Measurements from ENCODE around the gene KDM4F.
"Not testable (repeated sequence)": the region's sequence is repeated elsewhere in the genome, so short reads cannot be mapped to it uniquely, and the experiment has no call there.

The KDM4F gene

DNA sequence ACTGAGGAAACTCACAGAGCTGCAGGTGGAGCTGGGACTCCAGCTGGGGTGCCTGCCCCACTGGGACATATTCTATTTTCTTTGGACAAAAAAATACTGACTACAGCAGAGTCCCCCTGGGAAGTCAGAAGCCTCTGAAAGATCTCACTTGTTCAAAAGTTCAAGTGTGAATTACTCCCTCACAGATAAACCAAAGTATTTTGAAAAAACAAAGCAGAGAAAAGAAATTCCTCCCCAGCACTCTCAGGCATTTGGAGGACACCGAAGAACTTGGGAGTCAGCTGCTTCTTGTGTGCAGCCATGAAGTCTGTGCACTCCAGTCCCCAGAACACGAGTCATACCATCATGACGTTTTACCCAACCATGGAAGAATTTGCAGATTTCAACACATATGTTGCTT is at the start of gene KDM4F:
TSS of gene KDM4F (plus strand) at position 301 of the 400 bp plus-strand sequence.
- not testable (repeated sequence) for H3K4me3 Mint-ChIP-seq; H3K36me3 Mint-ChIP-seq (ENCODE audit: low read depth); H3K9me3 Mint-ChIP-seq; ATAC-seq; DNase-seq; H3K27ac Mint-ChIP-seq; H3K4me1 Mint-ChIP-seq
- H3K27me3 Mint-ChIP-seq = peaks cover 24% of the 10 kb centered on the region

GRCh38 chr11:95003716-95004115 is 45.5 kb upstream of the KDM4F start:
- no peak for DNase-seq
- Mint-ChIP-seq H3K27ac (no peak overlapping the region), H3K27me3 (peaks cover 7% of the 10 kb centered on the region), H3K4me1 (no peaks in the 10 kb centered on the region), H3K4me3 (no peak overlapping the region), H3K36me3 (ENCODE audit: low read depth) (no peaks in the 10 kb centered on the region), H3K9me3 (no peaks in the 10 kb centered on the region)
- no peak for ATAC-seq

GRCh38 chr11:95005642-95006041 is 43.6 kb upstream of the KDM4F start:
- DNase-seq (no peak), ATAC-seq (no peak)
- no peak overlapping the region for H3K27ac Mint-ChIP-seq
- no peaks in the 10 kb centered on the region for H3K36me3 Mint-ChIP-seq (ENCODE audit: low read depth)
- no peak overlapping the region for H3K4me3 Mint-ChIP-seq
- peaks cover 7% of the 10 kb centered on the region for H3K27me3 Mint-ChIP-seq
- no peaks in the 10 kb centered on the region for H3K9me3 Mint-ChIP-seq
- no peaks in the 10 kb centered on the region for H3K4me1 Mint-ChIP-seq

DNA sequence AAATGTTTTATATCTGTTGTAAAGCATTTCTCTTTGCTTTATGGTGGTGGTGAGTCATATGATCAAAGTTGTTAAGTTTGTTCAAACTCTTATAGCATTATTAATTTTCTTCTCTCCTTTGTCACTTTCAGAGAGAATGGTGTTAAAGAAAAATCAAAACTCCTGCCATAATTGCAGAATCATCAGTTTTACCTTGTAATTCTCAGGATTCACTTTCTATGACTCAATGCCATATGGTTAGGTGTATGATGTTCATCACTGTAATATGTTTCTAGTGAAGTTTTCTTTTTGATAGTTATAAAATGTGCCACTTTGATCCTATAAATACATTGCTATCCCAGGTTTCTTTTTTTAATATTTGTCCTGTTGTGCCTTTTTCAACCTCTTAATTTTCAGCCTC is 37.8 kb upstream of the KDM4F start:
- H3K4me1 Mint-ChIP-seq = no peaks in the 10 kb centered on the region
- ATAC-seq = no peak
- no peaks in the 10 kb centered on the region for H3K36me3 Mint-ChIP-seq (ENCODE audit: low read depth)
- H3K27me3 Mint-ChIP-seq = peaks cover 10% of the 10 kb centered on the region
- no peak overlapping the region for H3K27ac Mint-ChIP-seq
- H3K9me3 Mint-ChIP-seq = no peaks in the 10 kb centered on the region
- no peak for DNase-seq
- no peak overlapping the region for H3K4me3 Mint-ChIP-seq

DNA sequence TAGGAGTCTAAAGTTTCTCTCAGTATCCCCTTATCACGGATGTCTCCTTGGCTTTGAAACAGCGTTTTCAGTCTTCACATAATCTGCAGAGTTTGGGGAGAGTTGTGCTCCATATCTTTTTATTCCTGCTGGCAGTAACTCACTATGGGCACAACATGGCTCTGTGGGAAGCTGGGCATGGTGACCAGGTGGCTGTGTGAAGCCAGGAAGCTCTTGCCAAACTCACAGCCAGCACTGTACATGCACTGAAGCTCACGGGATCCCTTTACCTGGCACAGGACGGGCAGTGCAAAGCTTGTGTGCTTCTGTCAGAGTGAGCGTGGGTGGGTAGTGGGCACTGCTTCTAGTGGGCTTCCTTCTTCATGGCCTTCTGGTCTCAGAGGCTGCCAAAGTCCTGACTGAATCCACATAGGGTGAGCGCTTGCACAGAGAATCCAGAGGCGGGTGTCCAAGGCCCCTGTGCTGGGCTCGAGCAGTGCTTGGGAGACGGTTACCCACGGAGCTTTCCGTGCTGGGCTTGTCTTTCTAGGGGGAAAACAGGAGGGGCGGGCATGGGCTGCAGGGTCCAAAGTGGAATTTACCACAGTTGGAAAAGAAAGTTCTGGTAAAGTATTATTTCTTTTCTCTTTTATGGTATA is 34.9 kb upstream of the KDM4F start:
- no peaks in the 10 kb centered on the region for H3K9me3 Mint-ChIP-seq
- no peaks in the 10 kb centered on the region for H3K4me1 Mint-ChIP-seq
- no peak overlapping the region for H3K27ac Mint-ChIP-seq
- DNase-seq (no peak), ATAC-seq (no peak)
- H3K4me3 Mint-ChIP-seq = no peak overlapping the region
- no peaks in the 10 kb centered on the region for H3K36me3 Mint-ChIP-seq (ENCODE audit: low read depth)
- H3K27me3 Mint-ChIP-seq = peaks cover 5% of the 10 kb centered on the region

DNA sequence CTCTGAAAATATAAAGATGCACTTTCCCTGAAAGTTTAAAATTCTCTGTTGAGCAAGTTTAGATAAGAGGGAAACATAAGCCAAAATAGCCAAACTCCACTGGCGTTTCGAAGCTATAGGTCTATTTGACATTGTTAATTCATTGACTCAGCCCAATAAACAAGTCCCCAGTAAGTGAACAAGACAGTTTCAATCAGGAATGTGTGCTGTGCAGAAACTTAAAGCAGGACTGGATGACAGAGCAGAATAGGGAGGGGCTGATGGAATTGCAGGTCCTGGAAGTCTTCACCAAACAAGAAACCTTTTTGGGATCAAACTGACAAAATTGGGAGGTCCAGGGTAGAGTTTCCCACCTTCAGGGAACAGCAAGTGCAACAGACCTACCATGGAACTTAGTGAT is 33.1 kb upstream of the KDM4F start:
- H3K36me3 Mint-ChIP-seq (ENCODE audit: low read depth) = no peaks in the 10 kb centered on the region
- DNase-seq (no peak), ATAC-seq (no peak)
- no peaks in the 10 kb centered on the region for H3K9me3 Mint-ChIP-seq
- H3K27me3 Mint-ChIP-seq = peaks cover 5% of the 10 kb centered on the region
- no peak overlapping the region for H3K4me3 Mint-ChIP-seq
- no peak overlapping the region for H3K27ac Mint-ChIP-seq
- no peaks in the 10 kb centered on the region for H3K4me1 Mint-ChIP-seq

DNA sequence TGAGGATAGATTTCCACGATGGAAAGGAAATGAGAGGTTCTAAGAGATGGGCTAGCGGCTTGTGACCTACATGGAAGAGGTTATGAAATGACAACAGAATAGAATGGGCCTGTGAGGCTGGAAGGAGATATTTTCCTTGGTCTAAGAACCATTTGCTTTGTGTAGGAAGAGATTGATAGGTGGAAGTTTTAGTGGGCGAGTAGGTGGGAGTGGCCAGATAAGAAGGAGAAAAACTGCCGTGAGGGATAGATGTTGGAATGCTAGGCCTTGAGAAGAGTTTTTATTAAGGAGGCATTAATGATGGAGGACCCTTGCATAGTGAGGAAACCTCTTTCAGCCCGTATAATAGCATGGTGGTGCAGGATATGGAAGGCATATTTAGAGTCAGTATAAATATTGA is 27.8 kb upstream of the KDM4F start:
- not testable (repeated sequence) for H3K27me3 Mint-ChIP-seq; H3K4me1 Mint-ChIP-seq; H3K36me3 Mint-ChIP-seq (ENCODE audit: low read depth); H3K4me3 Mint-ChIP-seq; ATAC-seq; H3K27ac Mint-ChIP-seq; DNase-seq; H3K9me3 Mint-ChIP-seq

GRCh38 chr11:95024958-95025357 is 24.3 kb upstream of the KDM4F start, which contains the start of gene KDM4E:
KDM4E (plus strand) TSS chr11:95025258; CDS start chr11:95025558, 300 bp downstream.
- H3K27me3 Mint-ChIP-seq = no peaks in the 10 kb centered on the region
- no peaks in the 10 kb centered on the region for H3K9me3 Mint-ChIP-seq
- no peak within 1 kb of the TSS for H3K4me3 Mint-ChIP-seq
- DNase-seq (no peak), ATAC-seq (no peak)
- no peaks in the 10 kb centered on the region for H3K4me1 Mint-ChIP-seq
- H3K36me3 Mint-ChIP-seq (ENCODE audit: low read depth) = no peaks in the 10 kb centered on the region
- H3K27ac Mint-ChIP-seq = no peak within 1 kb of the TSS

DNA sequence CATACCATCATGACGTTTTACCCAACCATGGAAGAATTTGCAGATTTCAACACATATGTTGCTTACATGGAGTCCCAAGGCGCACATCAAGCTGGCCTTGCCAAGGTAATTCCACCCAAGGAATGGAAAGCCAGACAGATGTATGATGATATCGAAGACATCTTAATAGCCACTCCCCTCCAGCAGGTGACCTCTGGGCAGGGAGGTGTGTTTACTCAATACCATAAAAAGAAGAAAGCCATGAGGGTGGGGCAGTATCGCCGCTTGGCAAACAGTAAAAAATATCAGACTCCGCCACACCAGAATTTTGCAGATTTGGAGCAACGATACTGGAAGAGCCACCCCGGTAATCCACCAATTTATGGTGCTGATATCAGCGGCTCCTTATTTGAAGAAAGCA is 23.6 kb upstream of the KDM4F start:
- not testable (repeated sequence) for DNase-seq; ATAC-seq; H3K4me1 Mint-ChIP-seq; H3K9me3 Mint-ChIP-seq; H3K27ac Mint-ChIP-seq; H3K36me3 Mint-ChIP-seq (ENCODE audit: low read depth); H3K27me3 Mint-ChIP-seq; H3K4me3 Mint-ChIP-seq

DNA sequence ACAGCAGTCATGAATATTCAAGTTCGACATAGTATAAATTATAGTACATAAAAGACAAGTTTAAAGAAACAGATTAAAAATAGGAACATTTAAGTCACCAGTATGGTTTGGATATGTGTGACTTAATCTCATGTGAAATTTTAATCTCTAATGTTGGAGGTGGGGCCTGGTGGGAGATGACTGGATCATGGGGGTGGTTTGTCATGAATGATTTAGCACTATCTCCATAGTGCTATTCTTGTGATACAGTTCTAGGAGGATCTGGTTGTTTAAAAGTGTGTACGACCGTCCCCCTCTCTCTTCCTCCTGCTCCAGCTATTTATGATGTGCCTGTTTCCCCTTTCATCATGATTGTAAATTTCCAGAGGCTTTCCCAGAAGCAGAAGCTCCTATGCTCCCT is 20.9 kb upstream of the KDM4F start:
- Mint-ChIP-seq H3K36me3 (ENCODE audit: low read depth) (no peaks in the 10 kb centered on the region), H3K4me3 (no peak overlapping the region), H3K27me3 (peaks cover 3% of the 10 kb centered on the region), H3K9me3 (no peaks in the 10 kb centered on the region), H3K27ac (no peak overlapping the region), H3K4me1 (no peaks in the 10 kb centered on the region)
- no peak for ATAC-seq
- DNase-seq = no peak

DNA sequence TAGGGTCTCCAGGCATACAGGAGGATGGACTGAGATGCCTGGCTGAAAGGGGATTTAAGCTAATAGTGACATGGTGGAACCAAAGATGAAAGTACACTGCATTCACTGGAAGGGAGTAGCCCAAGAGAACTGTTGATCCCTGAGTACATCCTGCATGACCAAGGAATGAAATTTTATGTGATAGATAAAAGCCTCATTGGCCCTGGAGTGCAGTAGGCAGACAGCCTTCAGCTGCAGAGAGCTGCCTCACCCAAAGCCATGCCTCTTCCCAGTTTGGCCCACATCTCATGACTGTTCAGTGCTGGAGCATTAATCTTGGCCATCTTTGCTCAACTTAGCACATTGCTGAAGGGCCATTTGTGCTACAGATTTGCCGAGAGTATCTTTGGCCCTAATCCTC is 16.2 kb upstream of the KDM4F start:
- Mint-ChIP-seq H3K9me3 (peaks cover 2% of the 10 kb centered on the region), H3K4me3 (no peak overlapping the region), H3K36me3 (ENCODE audit: low read depth) (no peaks in the 10 kb centered on the region), H3K4me1 (peaks cover under 1% of the 10 kb centered on the region), H3K27me3 (peaks cover 21% of the 10 kb centered on the region), H3K27ac (no peak overlapping the region)
- no peak for DNase-seq
- no peak for ATAC-seq

- H3K4me1 Mint-ChIP-seq = peaks cover 2% of the 10 kb centered on the region
- no peaks in the 10 kb centered on the region for H3K36me3 Mint-ChIP-seq (ENCODE audit: low read depth)
- no peak for ATAC-seq
- H3K27ac Mint-ChIP-seq = no peak overlapping the region
- no peak overlapping the region for H3K4me3 Mint-ChIP-seq
- DNase-seq = no peak
- H3K27me3 Mint-ChIP-seq = peaks cover 27% of the 10 kb centered on the region
- peaks cover 4% of the 10 kb centered on the region for H3K9me3 Mint-ChIP-seq
These were observed 13.9 kb upstream of the KDM4F start for GRCh38 chr11:95035316-95035715.

GRCh38 chr11:95037356-95038035 is 11.7 kb upstream of the KDM4F start:
- peak; percentile 20 for ATAC-seq
- not testable (repeated sequence) for H3K27ac Mint-ChIP-seq; H3K9me3 Mint-ChIP-seq; DNase-seq; H3K4me1 Mint-ChIP-seq; H3K4me3 Mint-ChIP-seq; H3K36me3 Mint-ChIP-seq (ENCODE audit: low read depth)
- peaks cover 34% of the 10 kb centered on the region for H3K27me3 Mint-ChIP-seq

GRCh38 chr11:95042239-95042638 is 7.0 kb upstream of the KDM4F start:
- H3K36me3 Mint-ChIP-seq (ENCODE audit: low read depth) = no peaks in the 10 kb centered on the region
- peaks cover 19% of the 10 kb centered on the region for H3K27me3 Mint-ChIP-seq
- peaks cover 4% of the 10 kb centered on the region for H3K9me3 Mint-ChIP-seq
- H3K27ac Mint-ChIP-seq = no peak overlapping the region
- peaks cover 2% of the 10 kb centered on the region for H3K4me1 Mint-ChIP-seq
- DNase-seq = no peak
- no peak for ATAC-seq
- H3K4me3 Mint-ChIP-seq = no peak overlapping the region

DNA sequence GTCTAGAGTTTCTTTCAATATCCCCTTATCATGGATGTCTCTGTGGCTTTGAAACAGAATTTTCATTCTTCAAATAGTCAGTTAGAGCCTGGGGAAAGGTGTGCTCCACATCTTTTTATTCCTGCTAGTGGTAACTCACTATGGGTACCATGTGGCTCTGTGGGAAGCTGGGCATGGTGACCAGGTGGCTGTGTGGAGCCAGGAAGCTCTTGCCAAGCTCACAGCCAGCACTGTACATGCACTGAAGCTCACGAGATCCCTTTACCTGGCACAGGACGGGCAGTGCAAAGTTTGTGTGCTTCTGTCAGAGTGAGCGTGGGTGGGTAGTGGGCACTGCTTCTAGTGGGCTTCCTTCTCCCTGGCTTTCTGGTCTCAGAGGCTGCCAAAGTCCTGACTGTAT is 6.3 kb upstream of the KDM4F start:
- H3K9me3 Mint-ChIP-seq = peaks cover 4% of the 10 kb centered on the region
- ATAC-seq = no peak
- H3K27ac Mint-ChIP-seq = no peak overlapping the region
- H3K36me3 Mint-ChIP-seq (ENCODE audit: low read depth) = no peaks in the 10 kb centered on the region
- DNase-seq = no peak
- peaks cover 21% of the 10 kb centered on the region for H3K27me3 Mint-ChIP-seq
- peaks cover 2% of the 10 kb centered on the region for H3K4me1 Mint-ChIP-seq
- H3K4me3 Mint-ChIP-seq = no peak overlapping the region

All from activated naive CD8-positive, alpha-beta T cell treated with anti-CD3 and anti-CD28 coated beads, Interleukin-2, amount 50 U/mL, for 24 hours (primary cell).